HepG2 (cell line): Measurements from ENCODE around the gene GUCY1A2. TPM values are rescaled to one million over a fixed set of nuclear protein-coding genes. Genes with fewer than 3 reads are reported as not detected.

Source experiments
- ARHGAP35 ChIP-seq: sonication (generic); formaldehyde crosslinking; IDR thresholded peaks from 2 replicates; pipeline ENCODE4 v1.9.0; 2022; ENCODE audit warnings: mild to moderate bottlenecking, inconsistent platforms, moderate library complexity, missing genetic modification reagents, borderline replicate concordance
- ATF7 ChIP-seq, 2 experiments: fragments of 450-650 bp in 1 of 2; sonication (generic) in 1 of 2; formaldehyde crosslinking in 1 of 2; IDR thresholded peaks; 2 replicates each; pipeline versions ENCODE4 v1.4.0 to v1.6.1; 2016 to 2020; ENCODE audit warnings: antibody characterized with exemption in 1 of 2, mild to moderate bottlenecking in 1 of 2, missing genetic modification reagents in 1 of 2
- CERS6 ChIP-seq: sonication (generic); formaldehyde crosslinking; IDR thresholded peaks from 2 replicates; pipeline ENCODE4 v1.5.0; 2020; ENCODE audit warnings: missing genetic modification reagents
- ELF3 ChIP-seq: IDR thresholded peaks from 2 replicates; pipeline ENCODE4 v1.6.1; 2016; ENCODE audit warnings: missing genetic modification reagents, missing compliant biosample characterization
- FLYWCH1 ChIP-seq: sonication (generic); formaldehyde crosslinking; IDR thresholded peaks from 2 replicates; pipeline ENCODE4 v1.8.1; 2023; ENCODE audit warnings: mild to moderate bottlenecking, missing genetic modification reagents
- GMEB1 ChIP-seq: sonication (generic); formaldehyde crosslinking; IDR thresholded peaks from 2 replicates; pipeline ENCODE4 v1.5.1; 2020; ENCODE audit warnings: missing genetic modification reagents, mild to moderate bottlenecking, borderline replicate concordance
- GTF2F1 ChIP-seq: fragments of 150-350 bp; IDR thresholded peaks from 2 replicates; pipeline ENCODE4 v1.6.1; 2014; ENCODE audit warnings: low read length
- HNRNPK ChIP-seq: fragments of 200-400 bp; formaldehyde crosslinking; IDR thresholded peaks from 2 replicates; pipeline ENCODE4 v1.6.1; 2018; ENCODE audit warnings: low read length, low read depth, moderate library complexity, mild to moderate bottlenecking; ENCODE audit not compliant: poor library complexity, severe bottlenecking
- IKZF5 ChIP-seq: IDR thresholded peaks from 2 replicates; pipeline ENCODE4 v1.6.1; 2018; ENCODE audit warnings: missing genetic modification reagents, mild to moderate bottlenecking, missing compliant biosample characterization
- MAFG ChIP-seq: sonication (generic); formaldehyde crosslinking; IDR thresholded peaks from 2 replicates; pipeline ENCODE4 v1.5.1; 2020; ENCODE audit warnings: mild to moderate bottlenecking, missing genetic modification reagents
- MTA3 ChIP-seq: sonication (generic); formaldehyde crosslinking; IDR thresholded peaks from 2 replicates; pipeline ENCODE4 v1.4.0; 2020; ENCODE audit warnings: missing genetic modification reagents
- NPAS2 ChIP-seq: sonication (generic); formaldehyde crosslinking; IDR thresholded peaks from 2 replicates; pipeline ENCODE4 v1.8.0; 2022; ENCODE audit warnings: mild to moderate bottlenecking, missing genetic modification reagents, borderline replicate concordance
- SP140L ChIP-seq: sonication (generic); formaldehyde crosslinking; IDR thresholded peaks from 2 replicates; pipeline ENCODE4 v1.4.0; 2020; ENCODE audit warnings: missing genetic modification reagents, borderline replicate concordance
- TBL1XR1 ChIP-seq: fragments of 150-350 bp; IDR thresholded peaks from 2 replicates; pipeline ENCODE4 v1.6.1; 2014; ENCODE audit warnings: borderline replicate concordance, low read length; ENCODE audit not compliant: partially characterized antibody
- U2AF2 ChIP-seq: fragments of 200-400 bp; formaldehyde crosslinking; IDR thresholded peaks from 2 replicates; pipeline ENCODE4 v1.6.1; 2017; ENCODE audit warnings: low read depth, mild to moderate bottlenecking, low read length
- ZFP62 ChIP-seq: sonication (generic); formaldehyde crosslinking; IDR thresholded peaks from 2 replicates; pipeline ENCODE4 v1.4.0; 2020; ENCODE audit warnings: missing genetic modification reagents
- ZNF225 ChIP-seq: sonication (generic); formaldehyde crosslinking; IDR thresholded peaks from 2 replicates; pipeline ENCODE4 v1.4.0; 2020; ENCODE audit warnings: mild to moderate bottlenecking, missing genetic modification reagents
- ZNF33A ChIP-seq: sonication (generic); formaldehyde crosslinking; IDR thresholded peaks from 2 replicates; pipeline ENCODE4 v1.5.1; 2020; ENCODE audit warnings: missing genetic modification reagents, mild to moderate bottlenecking, moderate library complexity, borderline replicate concordance
- ZNF530 ChIP-seq: sonication (generic); formaldehyde crosslinking; IDR thresholded peaks from 2 replicates; pipeline ENCODE4 v1.5.0; 2020; ENCODE audit warnings: low read depth, mild to moderate bottlenecking, missing genetic modification reagents
- ZNF777 ChIP-seq: sonication (generic); formaldehyde crosslinking; IDR thresholded peaks from 2 replicates; pipeline ENCODE4 v1.4.0; 2020; ENCODE audit warnings: missing genetic modification reagents
- polyA plus RNA-seq, 8 experiments: library from polyadenylated mRNA; depleted of rRNA in 3 of 8; stranded (reverse) in 7 of 8; unstranded in 1 of 8; fragments of >200 nt; fragmentation: Illumina TruSeq in 4 of 8; extraction: Trizol in 4 of 8; gene quantifications; 2 replicates each; pipeline versions ENCODE4 v1.2.1 to v1.2.3, GENCODE V29; 2011 to 2016; ENCODE audit warnings: low read depth in 4 of 8, missing spikeins in 1 of 8, mixed read lengths in 1 of 8; ENCODE audit not compliant: insufficient read depth in 1 of 8
- total RNA-seq, 5 experiments: library from RNA; depleted of rRNA; stranded (reverse); fragments of >200 nt; fragmentation: Illumina TruSeq; extraction: Trizol; gene quantifications; 2 replicates each; pipeline ENCODE4 v1.2.3, GENCODE V29; 2016; ENCODE audit warnings: low read depth in 1 of 5

GUCY1A2 gene
- total and polyA plus RNA-seq, 2 of the 13 experiments (the other 11 are each of a cell fraction or from before 2014, with no cell fraction given) = 0.01 to 0.07 TPM

GRCh38 chr11:107018902-107019493, 722 bp upstream of the GUCY1A2 start (continued):
- no peak for TF ChIP-seq NPAS2 (CRISPR knock-in tag)
- no peak for TF ChIP-seq GTF2F1
- no peak for TF ChIP-seq ZNF530 (CRISPR knock-in tag)
- TF ChIP-seq ELF3 = no peak
- TF ChIP-seq ZNF777 (CRISPR knock-in tag) = peak; percentile 27; the same call in 1 of the 2 replicates
- no peak for TF ChIP-seq MTA3 (CRISPR knock-in tag)
- no peak for TF ChIP-seq CERS6 (CRISPR knock-in tag)
- peak; percentile 63; the same call in 1 of the 2 replicates for TF ChIP-seq IKZF5
- TF ChIP-seq ZNF225 (CRISPR knock-in tag) = no peak
- TF ChIP-seq MAFG = 0 out of 2 replicates have a peak, but pooled peaks have one; percentile 17
- TF ChIP-seq U2AF2 = no peak
- no peak for TF ChIP-seq GMEB1 (CRISPR knock-in tag)
- no peak for TF ChIP-seq FLYWCH1
- TF ChIP-seq TBL1XR1 = no peak
- TF ChIP-seq ATF7 (IDR thresholded peaks at IDR 0.05) = no peak
- no peak for TF ChIP-seq ATF7 (CRISPR knock-in tag; IDR thresholded peaks at IDR 0.05)
- no peak for TF ChIP-seq ARHGAP35 (CRISPR knock-in tag)
- no peak for TF ChIP-seq ZNF33A (CRISPR knock-in tag)
- TF ChIP-seq HNRNPK = no peak
- TF ChIP-seq ZFP62 = no peak
- TF ChIP-seq SP140L (CRISPR knock-in tag) = no peak
